Gastrocnemius medialis (tissue), 4 donors: Measurements from ENCODE around the gene KLHL18. TPM values are rescaled to one million over a fixed set of nuclear protein-coding genes. Genes with fewer than 3 reads are reported as not detected.

Source experiments
- ATAC-seq, 2 donors: fragments of 150-250 bp; one replicate each; pipeline ENCODE4 v1.9.1; 2016
- DNase-seq, 2 donors: peaks; one replicate each; pipeline ENCODE4 v3.0.0-alpha.2; 2019
- H3K27ac ChIP-seq, 4 donors: fragments of 200-600 bp; sonication (generic); 1 replicate in 1 of 4; 2 replicates in 3 of 4; pipeline ENCODE4 v1.5.1; 2016 to 2018; ENCODE audit warnings: mild to moderate bottlenecking in 2 of 4, moderate library complexity in 1 of 4
- H3K27me3 ChIP-seq, 3 donors: fragments of 200-600 bp; sonication (generic) in 2 of 3; 1 replicate in 1 of 3; 2 replicates in 2 of 3; pipeline versions ENCODE4 v1.5.1 to v1.6.0; 2016 to 2019; ENCODE audit warnings: mild to moderate bottlenecking in 1 of 3, moderate library complexity in 1 of 3
- H3K36me3 ChIP-seq, 2 donors: fragments of 200-600 bp; sonication (generic) in 1 of 2; one replicate each; pipeline ENCODE4 v1.5.1; 2017 to 2018
- H3K4me1 ChIP-seq, 2 donors: fragments of 200-600 bp; sonication (generic) in 1 of 2; one replicate each; pipeline ENCODE4 v1.5.1; 2016 to 2017; ENCODE audit warnings: mild to moderate bottlenecking in 2 of 2
- H3K4me3 ChIP-seq, 4 donors: fragments of 200-600 bp; sonication (generic) in 3 of 4; 1 replicate in 1 of 4; 2 replicates in 3 of 4; pipeline ENCODE4 v1.5.1; 2016 to 2019; ENCODE audit warnings: mild to moderate bottlenecking in 2 of 4
- H3K9me3 ChIP-seq, 3 donors: fragments of 200-600 bp; sonication (generic) in 2 of 3; 1 replicate in 1 of 3; 2 replicates in 2 of 3; pipeline ENCODE4 v1.5.1; 2016 to 2019
- POLR2A ChIP-seq, 2 donors: fragments of 450-650 bp; IDR thresholded peaks; one replicate each; pipeline ENCODE4 v1.6.1; 2017; ENCODE audit warnings: antibody characterized with exemption in 2 of 2, mild to moderate bottlenecking in 2 of 2, moderate library complexity in 2 of 2
- in situ Hi-C, 4 donors: fragments of 200-750 bp; cut with MboI; loops; one replicate each; pipeline versions ENCODE4 v1.15.0 to v1.8.0; 2017; ENCODE audit warnings: low sequenced_read_pairs in 4 of 4
- intact Hi-C: fragments of 100-400 bp; cut with DNase I; formaldehyde crosslinking; loops from one replicate; pipeline ENCODE4 v1.15.1; 2023; ENCODE audit warnings: low total_unique reads
- total RNA-seq, 4 donors: library from RNA; depleted of rRNA; stranded (reverse); fragments of >200 nt; gene quantifications; one replicate each; pipeline versions ENCODE4 v1.1.0 to v1.2.3, GENCODE V29; 2016
- TF ChIP-seq, protein P1 (sequence below), 5 experiments: fragments of 450-650 bp in 3 of 5; fragments of 200-600 bp in 2 of 5; sonication (generic) in 2 of 5; IDR thresholded peaks in 4 of 5; conservative IDR thresholded peaks in 1 of 5; 1 replicate in 4 of 5; 2 replicates in 1 of 5; pipeline ENCODE4 v1.5.1; 2016 to 2019; ENCODE audit warnings: antibody characterized with exemption in 5 of 5, mild to moderate bottlenecking in 3 of 5, moderate library complexity in 3 of 5

Gene KLHL18
- total RNA-seq, 4 donors from 2014 or later = 19.0 to 26.3 (median 22.4) TPM

GRCh38 chr3:47374587-47374986 is 91.8 kb downstream of the KLHL18 start:
- in situ Hi-C loops = no loop called here
- intact Hi-C loops = no loop called here
- H3K27me3 ChIP-seq = no peaks in the 10 kb centered on the region
- no peak overlapping the region for H3K27ac ChIP-seq
- DNase-seq (no peak), ATAC-seq (no peak)
- peaks cover 4 to 7% of the 10 kb centered on the region in 2 donors for H3K4me1 ChIP-seq
- H3K9me3 ChIP-seq = no peaks in the 10 kb centered on the region
- no peak overlapping the region for H3K4me3 ChIP-seq
- no peak for TF ChIP-seq POLR2A (IDR thresholded peaks at IDR 0.05)
- TF ChIP-seq, protein P1, sequence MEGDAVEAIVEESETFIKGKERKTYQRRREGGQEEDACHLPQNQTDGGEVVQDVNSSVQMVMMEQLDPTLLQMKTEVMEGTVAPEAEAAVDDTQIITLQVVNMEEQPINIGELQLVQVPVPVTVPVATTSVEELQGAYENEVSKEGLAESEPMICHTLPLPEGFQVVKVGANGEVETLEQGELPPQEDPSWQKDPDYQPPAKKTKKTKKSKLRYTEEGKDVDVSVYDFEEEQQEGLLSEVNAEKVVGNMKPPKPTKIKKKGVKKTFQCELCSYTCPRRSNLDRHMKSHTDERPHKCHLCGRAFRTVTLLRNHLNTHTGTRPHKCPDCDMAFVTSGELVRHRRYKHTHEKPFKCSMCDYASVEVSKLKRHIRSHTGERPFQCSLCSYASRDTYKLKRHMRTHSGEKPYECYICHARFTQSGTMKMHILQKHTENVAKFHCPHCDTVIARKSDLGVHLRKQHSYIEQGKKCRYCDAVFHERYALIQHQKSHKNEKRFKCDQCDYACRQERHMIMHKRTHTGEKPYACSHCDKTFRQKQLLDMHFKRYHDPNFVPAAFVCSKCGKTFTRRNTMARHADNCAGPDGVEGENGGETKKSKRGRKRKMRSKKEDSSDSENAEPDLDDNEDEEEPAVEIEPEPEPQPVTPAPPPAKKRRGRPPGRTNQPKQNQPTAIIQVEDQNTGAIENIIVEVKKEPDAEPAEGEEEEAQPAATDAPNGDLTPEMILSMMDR (IDR thresholded peaks at IDR 0.05 in 4 of 5, conservative IDR thresholded peaks at IDR 0.05 in 1 of 5) = no peak
- no peaks in the 10 kb centered on the region for H3K36me3 ChIP-seq

- no peak for TF ChIP-seq POLR2A (IDR thresholded peaks at IDR 0.05)
- TF ChIP-seq, protein P1 (IDR thresholded peaks at IDR 0.05 in 4 of 5, conservative IDR thresholded peaks at IDR 0.05 in 1 of 5) = no peak
- H3K36me3 ChIP-seq = no peaks in the 10 kb centered on the region
- ATAC-seq (no peak), DNase-seq (no peak)
- in situ Hi-C loops = no loop called here
- no peaks in the 10 kb centered on the region for H3K27me3 ChIP-seq
- intact Hi-C loops = no loop called here
- H3K9me3 ChIP-seq = no peaks in the 10 kb centered on the region
- H3K4me1 ChIP-seq = peaks cover 11 to 12% of the 10 kb centered on the region in 2 donors
- H3K27ac ChIP-seq = no peak overlapping the region
- H3K4me3 ChIP-seq = no peak overlapping the region
Measured at GRCh38 chr3:47376393-47376792, 93.6 kb downstream of the KLHL18 start.

GRCh38 chr3:47377186-47377585 is 94.4 kb downstream of the KLHL18 start:
- intact Hi-C loops = no loop called here
- ATAC-seq = no peak
- H3K36me3 ChIP-seq = no peaks in the 10 kb centered on the region
- no peaks in the 10 kb centered on the region for H3K27me3 ChIP-seq
- H3K9me3 ChIP-seq = no peaks in the 10 kb centered on the region
- no peak overlapping the region for H3K27ac ChIP-seq
- H3K4me1 ChIP-seq = peaks cover 14 to 19% of the 10 kb centered on the region in 2 donors
- no peak for TF ChIP-seq POLR2A (IDR thresholded peaks at IDR 0.05)
- TF ChIP-seq, protein P1 (IDR thresholded peaks at IDR 0.05 in 4 of 5, conservative IDR thresholded peaks at IDR 0.05 in 1 of 5) = no peak
- in situ Hi-C loops = no loop called here
- DNase-seq = no peak
- H3K4me3 ChIP-seq = no peak overlapping the region

DNA sequence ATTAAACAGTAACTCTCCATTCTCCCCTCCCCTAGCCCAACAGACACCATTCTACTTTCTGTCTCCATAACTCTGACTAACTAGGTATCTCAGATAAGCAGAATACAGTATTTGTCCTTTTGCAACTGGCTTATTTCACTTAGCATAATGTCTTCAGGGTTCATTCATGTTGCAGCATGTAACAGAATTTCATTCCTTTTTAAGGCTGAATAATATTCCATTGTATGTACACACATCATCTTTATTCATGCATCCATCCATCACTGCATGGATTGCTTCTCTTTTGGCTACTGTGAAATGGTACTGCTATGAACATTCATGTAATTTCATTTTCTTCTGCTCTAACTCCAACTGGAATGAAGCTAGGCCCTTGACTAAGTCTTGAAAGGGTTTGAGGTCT is 96.1 kb downstream of the KLHL18 start:
- intact Hi-C loops = no loop called here
- no peaks in the 10 kb centered on the region for H3K27me3 ChIP-seq

More for the DNA sequence above, 96.1 kb downstream of the KLHL18 start:
- DNase-seq (no peak), ATAC-seq (no peak)
- no peak overlapping the region for H3K27ac ChIP-seq
- H3K9me3 ChIP-seq = no peaks in the 10 kb centered on the region
- peaks cover 28 to 33% of the 10 kb centered on the region in 2 donors for H3K4me1 ChIP-seq
- no peaks in the 10 kb centered on the region for H3K36me3 ChIP-seq
- in situ Hi-C loops = no loop called here
- TF ChIP-seq, protein P1 (IDR thresholded peaks at IDR 0.05 in 4 of 5, conservative IDR thresholded peaks at IDR 0.05 in 1 of 5) = no peak
- no peak for TF ChIP-seq POLR2A (IDR thresholded peaks at IDR 0.05)
- H3K4me3 ChIP-seq = no peak overlapping the region
